Measurements from ENCODE around the gene GRID1.

DNA sequence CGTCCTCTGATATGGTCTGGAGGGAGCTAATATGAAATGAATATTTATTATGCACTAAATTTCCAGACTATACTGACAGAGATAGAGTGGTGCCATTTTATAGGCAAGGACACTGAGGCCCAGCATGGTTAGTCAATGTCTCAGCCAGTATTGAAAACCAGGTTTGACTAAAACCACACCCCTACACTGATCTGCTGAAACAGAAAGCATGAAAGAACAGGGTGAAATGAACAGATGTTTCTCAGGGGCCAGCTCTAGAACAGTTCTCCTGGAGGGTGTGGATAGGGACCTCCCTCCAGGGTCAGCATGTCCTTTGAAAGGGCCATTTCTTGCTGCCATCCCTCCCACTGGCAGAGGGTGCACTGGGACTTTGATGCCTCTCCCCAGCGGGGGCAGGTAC is 700.5 kb downstream of the GRID1 start:
- no peak for TF ChIP-seq GATA2 (IDR thresholded peaks at IDR 0.05; ENCODE audit: low read depth, low read length)
- no peak for TF ChIP-seq GATA3 (IDR thresholded peaks at IDR 0.05; ENCODE audit: low read depth, low read length)

Measured in SH-SY5Y (cell line).